Calu3 (cell line): ENCODE data around the gene SDC4. TPM values are rescaled to one million over a fixed set of nuclear protein-coding genes. Genes with fewer than 3 reads are reported as not detected.
A peak's percentile ranks its signal among the peaks of the same experiment; 100 is the strongest.

Source experiments
- BruUV-seq: library from RNA; stranded (reverse); fragments of 400-500 nt; replicated peaks from 2 replicates; lab custom pipeline; 2021; lab: Mats Ljungman, UMichigan
- CTCF ChIA-PET: fragments of 300-600 bp; sonication (Branson Sonifier 250); formaldehyde crosslinking; loops from one replicate; lab custom pipeline; 2022; ENCODE audit warnings: antibody characterized with exemption; lab: Charles Lee
- DNase-seq: peaks from one replicate; pipeline ENCODE4 v3.0.0; 2022
- H3K27ac Mint-ChIP-seq: one replicate; pipeline ENCODE4 v1.8.0; 2022; ENCODE audit warnings: mixed read lengths; ENCODE audit not compliant: unreplicated experiment
- H3K27me3 Mint-ChIP-seq: one replicate; pipeline ENCODE4 v1.8.0; 2022; ENCODE audit warnings: mixed read lengths; ENCODE audit not compliant: unreplicated experiment
- H3K36me3 Mint-ChIP-seq: one replicate; pipeline ENCODE4 v1.8.0; 2022; ENCODE audit warnings: mild to moderate bottlenecking, moderate library complexity, mixed read lengths; ENCODE audit not compliant: insufficient read depth, unreplicated experiment
- H3K4me1 Mint-ChIP-seq: one replicate; pipeline ENCODE4 v1.8.0; 2022; ENCODE audit warnings: mild to moderate bottlenecking, low read depth, mixed read lengths; ENCODE audit not compliant: unreplicated experiment
- H3K4me3 Mint-ChIP-seq: one replicate; pipeline ENCODE4 v1.8.0; 2022; ENCODE audit warnings: mild to moderate bottlenecking, low read depth, moderate library complexity, mixed read lengths; ENCODE audit not compliant: unreplicated experiment
- H3K9me3 Mint-ChIP-seq: one replicate; pipeline ENCODE4 v1.8.0; 2022; ENCODE audit warnings: low read depth, mixed read lengths; ENCODE audit not compliant: unreplicated experiment
- CTCF ChIP-seq: fragments of 200-600 bp; IDR thresholded peaks from one replicate; pipeline ENCODE4 v1.8.0; 2022; ENCODE audit warnings: antibody characterized with exemption; ENCODE audit not compliant: unreplicated experiment
- intact Hi-C: fragments of 100-400 bp; cut with micrococcal nuclease; formaldehyde crosslinking; loops from one replicate; pipeline ENCODE4 v1.10.0; 2022; ENCODE audit not compliant: unreplicated experiment
- total RNA-seq: library from RNA; stranded (reverse); gene quantifications from 2 replicates; pipeline ENCODE4 v1.2.3, GENCODE V29; 2022

Gene SDC4
- total RNA-seq, 1 experiment from 2014 or later = 238 TPM

GRCh38 chr20:45378191-45378590 lies 30.0 kb upstream of the SDC4 start, which contains the start of gene TP53TG5:
Gene TP53TG5, minus strand, starts transcription at chr20:45378325. Its CDS starts 89 bp downstream, at chr20:45378236.
- intact Hi-C loops = no loop called here
- Mint-ChIP-seq H3K9me3 (no peaks in the 10 kb centered on the region), H3K36me3 (peaks cover 12% of the 10 kb centered on the region), H3K4me3 (no peak within 1 kb of the TSS), H3K27me3 (no peaks in the 10 kb centered on the region), H3K4me1 (no peaks in the 10 kb centered on the region), H3K27ac (no peak within 1 kb of the TSS)
- DNase-seq = no peak
- BruUV-seq = no TSS peak
- CTCF ChIA-PET = no interaction called here
- TF ChIP-seq CTCF = no peak

GRCh38 chr20:45377269-45377668 lies 29.0 kb upstream of the SDC4 start:
- no peak for DNase-seq
- Mint-ChIP-seq H3K4me3 (no peak overlapping the region), H3K36me3 (peaks cover 15% of the 10 kb centered on the region), H3K27me3 (no peaks in the 10 kb centered on the region), H3K9me3 (no peaks in the 10 kb centered on the region), H3K27ac (no peak overlapping the region), H3K4me1 (no peaks in the 10 kb centered on the region)
- intact Hi-C loops = no loop called here
- no TSS peak for BruUV-seq
- no peak for TF ChIP-seq CTCF
- CTCF ChIA-PET = interaction anchor here (5.5 kb wide), 1 partner anchor 59 kb away, joined by 110 read pairs; no protein-coding TSS in a partner anchor

- H3K27ac Mint-ChIP-seq = no peak overlapping the region
- intact Hi-C loops = loop anchor here (2.0 kb wide), 1 partner anchor 62 kb away; no protein-coding TSS in a partner anchor
- no peaks in the 10 kb centered on the region for H3K9me3 Mint-ChIP-seq
- DNase-seq = no peak
- no peak overlapping the region for H3K4me3 Mint-ChIP-seq
- no peaks in the 10 kb centered on the region for H3K27me3 Mint-ChIP-seq
- CTCF ChIA-PET = interaction anchor here (0.6 to 5.5 kb wide), 3 partner anchors 53 to 62 kb away, joined by 5 to 110 read pairs (median 5); no protein-coding TSS in a partner anchor
- TF ChIP-seq CTCF = no peak
- no peaks in the 10 kb centered on the region for H3K4me1 Mint-ChIP-seq
- H3K36me3 Mint-ChIP-seq = peaks cover 16% of the 10 kb centered on the region
- BruUV-seq = no TSS peak
These were observed 26.7 kb upstream of the SDC4 start for GRCh38 chr20:45374966-45375365.

GRCh38 chr20:45374101-45374467 lies 25.9 kb upstream of the SDC4 start:
- Mint-ChIP-seq H3K36me3 (peaks cover 16% of the 10 kb centered on the region), H3K4me1 (no peaks in the 10 kb centered on the region), H3K4me3 (peak overlapping the region; percentile 84), H3K27me3 (no peaks in the 10 kb centered on the region), H3K27ac (peak overlapping the region; percentile 70), H3K9me3 (no peaks in the 10 kb centered on the region)
- no peak for TF ChIP-seq CTCF
- no TSS peak for BruUV-seq
- DNase-seq = no peak
- intact Hi-C loops = loop anchor here (2.0 kb wide), 1 partner anchor 63 kb away; no protein-coding TSS in a partner anchor
- CTCF ChIA-PET = interaction anchor here (0.6 to 5.5 kb wide), 33 partner anchors 8 to 653 kb away, joined by 3 to 110 read pairs (median 5); partner anchors contain the start of genes PIGT, SDC4, SYS1 and WFDC10A
